Measurements from ENCODE around the gene LRP2.

LRP2 gene

DNA sequence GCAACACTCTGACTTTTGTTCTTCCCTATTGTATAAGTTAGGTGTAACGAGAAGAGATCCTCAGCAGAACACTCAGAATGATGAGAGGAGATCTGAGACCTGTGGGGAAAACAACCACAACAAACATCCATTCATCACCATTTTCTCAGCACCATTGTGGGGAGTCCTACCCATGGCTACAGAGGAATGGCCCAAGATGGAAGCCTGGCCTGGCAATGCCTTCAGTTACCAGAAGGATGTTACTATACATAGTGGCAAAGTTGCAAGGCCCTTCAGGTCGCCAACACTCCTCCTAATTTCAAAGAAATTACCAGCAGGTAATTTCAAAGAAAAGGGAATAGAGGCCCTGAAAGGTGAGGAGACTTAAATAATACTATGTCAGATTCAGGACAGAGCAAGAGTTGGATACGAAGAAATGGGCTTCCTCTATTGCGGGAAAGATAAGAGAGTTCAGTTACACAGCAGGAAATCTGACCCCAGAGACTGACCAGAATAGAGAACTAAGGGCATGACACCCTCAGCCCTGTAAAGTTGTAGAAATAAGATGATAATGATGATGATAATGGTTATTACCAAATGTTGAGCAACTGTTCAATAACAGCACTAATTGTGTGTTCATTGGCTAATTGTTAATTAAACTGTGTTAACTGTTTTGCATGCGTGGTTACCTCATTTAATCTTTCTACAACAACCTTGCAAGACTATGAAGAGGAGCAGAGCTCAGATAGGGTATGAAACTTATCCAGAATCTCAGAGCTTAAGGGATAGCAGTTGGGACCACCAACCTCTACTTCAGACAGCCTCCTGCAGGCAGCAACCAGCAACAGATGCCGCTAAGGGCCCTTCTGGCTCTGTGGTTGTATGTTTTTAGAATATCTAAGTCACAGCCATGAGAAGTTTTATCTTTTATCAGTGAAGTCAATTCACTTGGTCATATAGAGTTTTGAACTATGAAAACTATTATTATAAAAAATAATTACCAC lies 255.5 kb downstream of the LRP2 start:
- TF ChIP-seq POLR2AphosphoS5 (IDR thresholded peaks at IDR 0.05; ENCODE audit: low read depth, low read length) (no peak), POU2F2 (IDR thresholded peaks at IDR 0.05; ENCODE audit: low read depth, low read length) (no peak), TAF1 (IDR thresholded peaks at IDR 0.05; ENCODE audit: low read depth, low read length) (no peak), POLR2A (IDR thresholded peaks at IDR 0.05; ENCODE audit: low read depth, low read length) (no peak), PAX5 (IDR thresholded peaks at IDR 0.05; ENCODE audit: insufficient read depth, low read length, severe bottlenecking) (no peak), SPI1 (IDR thresholded peaks at IDR 0.05; ENCODE audit: low read depth, low read length) (no peak)
- DNase-seq (ENCODE audit: insufficient read length, low spot score) (no peak), FAIRE-seq (no peak)

DNA sequence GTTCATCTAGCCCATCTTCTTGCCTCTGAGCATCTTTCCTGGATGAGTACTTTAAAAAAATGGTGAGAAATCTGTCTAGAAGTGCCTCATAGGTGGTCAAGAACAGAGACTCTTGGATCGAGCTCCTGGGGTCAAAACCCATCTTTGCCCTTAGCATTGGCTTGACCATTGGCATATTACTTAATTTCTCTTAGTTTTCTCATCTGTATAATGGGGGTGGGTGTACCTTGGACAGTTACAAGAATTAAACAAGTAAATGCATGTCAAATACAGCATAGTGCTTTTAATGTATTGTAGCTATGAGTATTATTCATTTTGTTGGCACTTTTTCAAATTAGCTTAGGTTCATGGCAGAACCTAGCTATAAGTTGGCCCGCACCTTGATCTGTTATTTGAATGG lies 256.2 kb downstream of the LRP2 start:
- FAIRE-seq (no peak), DNase-seq (ENCODE audit: insufficient read length, low spot score) (no peak)
- TF ChIP-seq SPI1 (IDR thresholded peaks at IDR 0.05; ENCODE audit: low read depth, low read length) = no peak
- no peak for TF ChIP-seq POU2F2 (IDR thresholded peaks at IDR 0.05; ENCODE audit: low read depth, low read length)
- TF ChIP-seq POLR2A (IDR thresholded peaks at IDR 0.05; ENCODE audit: low read depth, low read length) = no peak
- no peak for TF ChIP-seq POLR2AphosphoS5 (IDR thresholded peaks at IDR 0.05; ENCODE audit: low read depth, low read length)
- TF ChIP-seq PAX5 (IDR thresholded peaks at IDR 0.05; ENCODE audit: insufficient read depth, low read length, severe bottlenecking) = no peak
- no peak for TF ChIP-seq TAF1 (IDR thresholded peaks at IDR 0.05; ENCODE audit: low read depth, low read length)

GRCh38 chr2:169105476-169105875 lies 256.9 kb downstream of the LRP2 start:
- DNase-seq (ENCODE audit: insufficient read length, low spot score) (no peak), FAIRE-seq (no peak)
- TF ChIP-seq POLR2AphosphoS5 (IDR thresholded peaks at IDR 0.05; ENCODE audit: low read depth, low read length) = no peak
- no peak for TF ChIP-seq POLR2A (IDR thresholded peaks at IDR 0.05; ENCODE audit: low read depth, low read length)

DNA sequence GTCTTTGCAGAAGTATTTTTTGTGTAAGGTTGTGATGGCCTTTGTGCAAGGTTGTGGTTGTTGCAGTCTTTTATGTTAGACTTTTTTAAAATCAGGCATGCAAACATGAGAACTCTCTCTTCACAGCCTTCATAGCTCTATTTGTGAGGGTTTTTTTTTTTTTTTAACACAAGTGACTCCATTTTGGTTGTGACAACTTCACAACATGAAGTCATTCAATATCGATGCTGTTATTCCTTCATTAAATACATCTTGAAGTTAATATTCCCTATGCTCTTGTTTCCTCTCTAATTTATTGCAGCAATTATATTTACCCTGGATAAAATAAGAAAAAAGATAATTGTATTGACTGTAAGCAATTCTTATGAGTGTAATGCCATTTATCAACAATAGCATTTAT lies 257.5 kb downstream of the LRP2 start:
- TF ChIP-seq TAF1 (IDR thresholded peaks at IDR 0.05; ENCODE audit: low read depth, low read length) (no peak), POU2F2 (IDR thresholded peaks at IDR 0.05; ENCODE audit: low read depth, low read length) (no peak), POLR2A (IDR thresholded peaks at IDR 0.05; ENCODE audit: low read depth, low read length) (no peak), POLR2AphosphoS5 (IDR thresholded peaks at IDR 0.05; ENCODE audit: low read depth, low read length) (no peak), SPI1 (IDR thresholded peaks at IDR 0.05; ENCODE audit: low read depth, low read length) (no peak), PAX5 (IDR thresholded peaks at IDR 0.05; ENCODE audit: insufficient read depth, low read length, severe bottlenecking) (no peak)
- DNase-seq (ENCODE audit: insufficient read length, low spot score) (no peak), FAIRE-seq (no peak)

GRCh38 chr2:169095621-169096105 lies 266.7 kb downstream of the LRP2 start:
- TF ChIP-seq PAX5 (IDR thresholded peaks at IDR 0.05; ENCODE audit: insufficient read depth, low read length, severe bottlenecking) (no peak), POLR2A (IDR thresholded peaks at IDR 0.05; ENCODE audit: low read depth, low read length) (no peak), SPI1 (IDR thresholded peaks at IDR 0.05; ENCODE audit: low read depth, low read length) (no peak), POU2F2 (IDR thresholded peaks at IDR 0.05; ENCODE audit: low read depth, low read length) (no peak), POLR2AphosphoS5 (IDR thresholded peaks at IDR 0.05; ENCODE audit: low read depth, low read length) (no peak), TAF1 (IDR thresholded peaks at IDR 0.05; ENCODE audit: low read depth, low read length) (no peak)
- DNase-seq (ENCODE audit: insufficient read length, low spot score) = no peak
- no peak for FAIRE-seq

GRCh38 chr2:169094676-169095075 lies 267.7 kb downstream of the LRP2 start:
- DNase-seq (ENCODE audit: insufficient read length, low spot score) (no peak), FAIRE-seq (no peak)
- TF ChIP-seq POU2F2 (IDR thresholded peaks at IDR 0.05; ENCODE audit: low read depth, low read length) = no peak
- TF ChIP-seq SPI1 (IDR thresholded peaks at IDR 0.05; ENCODE audit: low read depth, low read length) = no peak
- TF ChIP-seq POLR2AphosphoS5 (IDR thresholded peaks at IDR 0.05; ENCODE audit: low read depth, low read length) = no peak
- TF ChIP-seq POLR2A (IDR thresholded peaks at IDR 0.05; ENCODE audit: low read depth, low read length) = no peak

DNA sequence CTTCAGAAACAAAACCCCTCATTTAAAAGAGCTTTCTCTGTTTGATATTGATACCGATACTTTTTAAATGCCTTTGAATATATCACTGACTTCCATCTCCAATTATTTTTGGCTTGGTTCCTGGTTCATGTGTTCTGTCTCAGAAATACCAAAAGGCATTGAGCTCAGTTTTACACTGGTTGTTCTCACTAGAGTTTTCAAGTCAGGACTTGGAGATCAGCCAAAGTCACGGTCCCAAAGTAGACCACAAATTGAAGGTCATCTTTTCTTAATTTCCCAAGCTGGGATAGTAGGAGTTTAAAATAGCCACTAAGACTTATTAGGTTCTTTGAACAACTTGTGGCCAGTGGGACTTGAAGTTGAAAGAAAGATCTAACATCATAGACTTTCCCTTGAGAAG lies 268.8 kb downstream of the LRP2 start:
- DNase-seq (ENCODE audit: insufficient read length, low spot score) (no peak), FAIRE-seq (no peak)
- TF ChIP-seq TAF1 (IDR thresholded peaks at IDR 0.05; ENCODE audit: low read depth, low read length) = no peak
- no peak for TF ChIP-seq SPI1 (IDR thresholded peaks at IDR 0.05; ENCODE audit: low read depth, low read length)
- TF ChIP-seq POLR2A (IDR thresholded peaks at IDR 0.05; ENCODE audit: low read depth, low read length) = no peak
- no peak for TF ChIP-seq POU2F2 (IDR thresholded peaks at IDR 0.05; ENCODE audit: low read depth, low read length)

- TF ChIP-seq PAX5 (IDR thresholded peaks at IDR 0.05; ENCODE audit: insufficient read depth, low read length, severe bottlenecking) (no peak), POLR2AphosphoS5 (IDR thresholded peaks at IDR 0.05; ENCODE audit: low read depth, low read length) (no peak), POLR2A (IDR thresholded peaks at IDR 0.05; ENCODE audit: low read depth, low read length) (no peak), SPI1 (IDR thresholded peaks at IDR 0.05; ENCODE audit: low read depth, low read length) (no peak), POU2F2 (IDR thresholded peaks at IDR 0.05; ENCODE audit: low read depth, low read length) (no peak), TAF1 (IDR thresholded peaks at IDR 0.05; ENCODE audit: low read depth, low read length) (no peak)
- FAIRE-seq (no peak), DNase-seq (ENCODE audit: insufficient read length, low spot score) (no peak)
Observed at GRCh38 chr2:169091761-169092519, 270.4 kb downstream of the LRP2 start.

DNA sequence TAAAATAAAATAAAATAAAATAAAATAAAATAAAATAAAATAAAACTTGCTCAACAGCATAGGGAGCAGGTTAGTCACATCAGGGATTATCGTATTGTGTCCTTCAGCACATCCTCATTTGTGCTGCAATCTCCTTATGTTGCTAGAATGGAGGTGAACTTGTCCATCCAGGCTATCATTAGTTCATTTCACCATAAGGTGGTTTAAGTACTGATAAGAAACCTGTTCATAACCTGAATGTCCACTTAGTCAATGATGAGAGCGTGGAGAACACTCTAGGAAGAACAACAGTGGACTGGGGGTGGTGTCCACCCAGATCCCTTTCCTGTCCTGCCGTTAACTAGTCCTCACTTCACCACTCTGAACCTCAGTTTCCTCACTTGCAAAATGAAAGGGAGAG lies 271.1 kb downstream of the LRP2 start:
- DNase-seq (ENCODE audit: insufficient read length, low spot score) = no peak
- TF ChIP-seq SPI1 (IDR thresholded peaks at IDR 0.05; ENCODE audit: low read depth, low read length) (no peak), POU2F2 (IDR thresholded peaks at IDR 0.05; ENCODE audit: low read depth, low read length) (no peak)
- no peak for FAIRE-seq
